ENCODE results near the gene FAM124B.

Gene FAM124B

GRCh38 chr2:224369028-224369632 lies 32.8 kb downstream of the FAM124B start:
- DNase-seq (ENCODE audit: low read depth) = peak; percentile 10
- no peak overlapping the region for H3K4me3 ChIP-seq (ENCODE audit: low read length)
- peak; percentile 59 for TF ChIP-seq CTCF (conservative IDR thresholded peaks at IDR 0.05; ENCODE audit: low read depth, low read length)

GRCh38 chr2:224366267-224366844 lies 35.6 kb downstream of the FAM124B start:
- DNase-seq (ENCODE audit: low read depth) = no peak
- TF ChIP-seq CTCF (conservative IDR thresholded peaks at IDR 0.05; ENCODE audit: low read depth, low read length) = no peak
- no peak overlapping the region for H3K4me3 ChIP-seq (ENCODE audit: low read length)

- no peak overlapping the region for H3K4me3 ChIP-seq (ENCODE audit: low read length)
- no peak for DNase-seq (ENCODE audit: low read depth)
- no peak for TF ChIP-seq CTCF (conservative IDR thresholded peaks at IDR 0.05; ENCODE audit: low read depth, low read length)
Observed at GRCh38 chr2:224365331-224365730, 36.6 kb downstream of the FAM124B start.

GRCh38 chr2:224363281-224363680 lies 38.6 kb downstream of the FAM124B start:
- DNase-seq (ENCODE audit: low read depth) = no peak
- TF ChIP-seq CTCF (conservative IDR thresholded peaks at IDR 0.05; ENCODE audit: low read depth, low read length) = peak; percentile 4
- no peak overlapping the region for H3K4me3 ChIP-seq (ENCODE audit: low read length)

GRCh38 chr2:224362094-224362493 lies 39.8 kb downstream of the FAM124B start:
- DNase-seq (ENCODE audit: low read depth) = no peak
- H3K4me3 ChIP-seq (ENCODE audit: low read length) = no peak overlapping the region
- no peak for TF ChIP-seq CTCF (conservative IDR thresholded peaks at IDR 0.05; ENCODE audit: low read depth, low read length)

GRCh38 chr2:224360801-224361251 lies 41.1 kb downstream of the FAM124B start:
- peak; percentile 56 for DNase-seq (ENCODE audit: low read depth)
- H3K4me3 ChIP-seq (ENCODE audit: low read length) = no peak overlapping the region
- no peak for TF ChIP-seq CTCF (conservative IDR thresholded peaks at IDR 0.05; ENCODE audit: low read depth, low read length)

- H3K4me3 ChIP-seq (ENCODE audit: low read length) = no peak overlapping the region
- peak; percentile 45 for TF ChIP-seq CTCF (conservative IDR thresholded peaks at IDR 0.05; ENCODE audit: low read depth, low read length)
- DNase-seq (ENCODE audit: low read depth) = no peak
Observed at GRCh38 chr2:224359569-224359968, 42.3 kb downstream of the FAM124B start.
